H1 (cell line): ENCODE data around the gene AGAP1. TPM values are rescaled to one million over a fixed set of nuclear protein-coding genes. Genes with fewer than 3 reads are reported as not detected.

ENCODE experiments used
- GTF2F1 ChIP-seq: IDR thresholded peaks from 2 replicates; pipeline ENCODE4 v1.6.1; 2012; ENCODE audit warnings: low read depth, low read length, improper control_type of control experiment, borderline replicate concordance
- RNF2 ChIP-seq: fragments of 200-900, 300-1000 bp; sonication (generic); IDR thresholded peaks from 2 replicates; pipeline ENCODE4 v1.7.1; 2016; ENCODE audit warnings: borderline replicate concordance, low read depth, mild to moderate bottlenecking, antibody characterized with exemption, low read length; ENCODE audit not compliant: poor library complexity, severe bottlenecking; ENCODE audit errors: missing control alignments
- polyA plus RNA-seq, 7 experiments: library from polyadenylated mRNA; depleted of rRNA in 3 of 7; stranded (reverse) in 5 of 7; unstranded in 2 of 7; fragments of >200 nt in 5 of 7; fragments of 200-250 nt in 2 of 7; gene quantifications; 1 replicate in 5 of 7; 2 replicates in 1 of 7; 4 replicates in 1 of 7; pipeline versions ENCODE4 v1.2.1 to v1.2.3, GENCODE V29; 2011 to 2013; ENCODE audit warnings: missing spikeins in 2 of 7, mixed read lengths in 2 of 7
- total RNA-seq: library from RNA; stranded (reverse); fragmentation: NEBNext Ultra II Directional; extraction: Animal tissue kit (Norgen Biotek cat#: 25700); gene quantifications from 2 replicates; pipeline ENCODE4 v1.2.1, GENCODE V29; 2021
- TF ChIP-seq, protein P1 (sequence below), 3 experiments: IDR thresholded peaks; 1 replicate in 2 of 3; 2 replicates in 1 of 3; pipeline versions ENCODE4 v1.5.1 to v1.6.1; 2011; ENCODE audit warnings: low read length in 3 of 3, mild to moderate bottlenecking in 3 of 3, inconsistent platforms in 2 of 3, low read depth in 1 of 3, moderate library complexity in 1 of 3; ENCODE audit not compliant: insufficient read depth in 1 of 3; ENCODE audit errors: control extremely low read depth in 1 of 3
- TF ChIP-seq, protein P2 (sequence below): IDR thresholded peaks from 2 replicates; pipeline ENCODE4 v1.6.1; 2011; ENCODE audit warnings: low read length, improper control_type of control experiment

The AGAP1 gene
- total and polyA plus RNA-seq, 2 of the 8 experiments (the other 6 are each of a cell fraction or from before 2014, with no cell fraction given): 18.1 to 39.4 TPM

DNA sequence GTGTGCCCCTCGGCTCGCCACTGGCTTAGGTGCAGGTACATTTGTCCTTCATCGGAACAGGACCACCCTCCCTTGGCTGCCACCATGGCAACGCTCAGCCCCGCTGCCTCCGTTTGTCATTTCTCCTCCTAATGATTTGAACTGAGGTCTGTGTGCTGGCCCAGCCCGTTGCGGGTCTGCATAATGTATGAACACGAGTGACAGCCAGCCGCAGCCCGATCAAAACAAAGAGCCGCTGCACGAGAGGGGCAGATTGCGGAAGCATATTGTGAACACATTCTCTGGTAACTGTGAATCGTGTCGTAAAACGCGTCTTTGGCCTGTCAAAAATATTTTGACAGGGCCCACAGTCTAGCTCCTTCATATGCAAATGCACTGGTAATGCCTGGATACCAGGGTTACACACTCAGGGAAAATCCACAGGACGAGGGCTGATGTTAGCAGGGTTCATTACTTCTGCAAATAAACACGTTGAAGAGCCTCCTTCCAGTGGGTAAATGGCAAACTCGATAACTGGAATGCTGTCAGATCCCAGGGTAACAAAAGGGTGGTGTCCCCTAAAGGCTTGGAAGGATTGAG, 137.0 kb downstream of the AGAP1 start (continued):
- TF ChIP-seq, protein P1, sequence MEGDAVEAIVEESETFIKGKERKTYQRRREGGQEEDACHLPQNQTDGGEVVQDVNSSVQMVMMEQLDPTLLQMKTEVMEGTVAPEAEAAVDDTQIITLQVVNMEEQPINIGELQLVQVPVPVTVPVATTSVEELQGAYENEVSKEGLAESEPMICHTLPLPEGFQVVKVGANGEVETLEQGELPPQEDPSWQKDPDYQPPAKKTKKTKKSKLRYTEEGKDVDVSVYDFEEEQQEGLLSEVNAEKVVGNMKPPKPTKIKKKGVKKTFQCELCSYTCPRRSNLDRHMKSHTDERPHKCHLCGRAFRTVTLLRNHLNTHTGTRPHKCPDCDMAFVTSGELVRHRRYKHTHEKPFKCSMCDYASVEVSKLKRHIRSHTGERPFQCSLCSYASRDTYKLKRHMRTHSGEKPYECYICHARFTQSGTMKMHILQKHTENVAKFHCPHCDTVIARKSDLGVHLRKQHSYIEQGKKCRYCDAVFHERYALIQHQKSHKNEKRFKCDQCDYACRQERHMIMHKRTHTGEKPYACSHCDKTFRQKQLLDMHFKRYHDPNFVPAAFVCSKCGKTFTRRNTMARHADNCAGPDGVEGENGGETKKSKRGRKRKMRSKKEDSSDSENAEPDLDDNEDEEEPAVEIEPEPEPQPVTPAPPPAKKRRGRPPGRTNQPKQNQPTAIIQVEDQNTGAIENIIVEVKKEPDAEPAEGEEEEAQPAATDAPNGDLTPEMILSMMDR (IDR thresholded peaks at IDR 0.05; ENCODE audit: control extremely low read depth in 1 of 3, insufficient read depth in 1 of 3, low read depth in 1 of 3, low read length in 3 of 3): no peak
- TF ChIP-seq GTF2F1 (no peak), RNF2 (no peak)
- TF ChIP-seq, protein P2, sequence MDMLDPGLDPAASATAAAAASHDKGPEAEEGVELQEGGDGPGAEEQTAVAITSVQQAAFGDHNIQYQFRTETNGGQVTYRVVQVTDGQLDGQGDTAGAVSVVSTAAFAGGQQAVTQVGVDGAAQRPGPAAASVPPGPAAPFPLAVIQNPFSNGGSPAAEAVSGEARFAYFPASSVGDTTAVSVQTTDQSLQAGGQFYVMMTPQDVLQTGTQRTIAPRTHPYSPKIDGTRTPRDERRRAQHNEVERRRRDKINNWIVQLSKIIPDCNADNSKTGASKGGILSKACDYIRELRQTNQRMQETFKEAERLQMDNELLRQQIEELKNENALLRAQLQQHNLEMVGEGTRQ: no peak
